ENCODE measurements around the gene PEX11G. TPM values are rescaled to one million over a fixed set of nuclear protein-coding genes. Genes with fewer than 3 reads are reported as not detected.

PEX11G gene
- 1.4 and 1.5 TPM in 2 replicates for total RNA-seq

- peak; percentile 92 for DNase-seq (ENCODE audit: low spot score)
- H3K27ac Mint-ChIP-seq = peak within 1 kb of the TSS; percentile 95
- H3K4me1 Mint-ChIP-seq (ENCODE audit: low read depth) = peaks cover 35% of the 10 kb centered on the region
- H3K9me3 Mint-ChIP-seq = no peaks in the 10 kb centered on the region
- H3K27me3 Mint-ChIP-seq (ENCODE audit: insufficient read depth) = no peaks in the 10 kb centered on the region
- intact Hi-C loops (cut with micrococcal nuclease) = loop anchor here (1.0 kb wide), 1 partner anchor 310 kb away; no protein-coding TSS in a partner anchor
- peak within 1 kb of the TSS; percentile 84 for H3K4me3 Mint-ChIP-seq
- peaks cover 5% of the 10 kb centered on the region for H3K36me3 Mint-ChIP-seq (ENCODE audit: low read depth)
These were observed at the start of gene PEX11G for GRCh38 chr19:7488736-7489353. TSS of gene PEX11G (minus strand) at chr19:7489035. CDS start at chr19:7489010, 25 bp downstream.

- H3K27me3 Mint-ChIP-seq (ENCODE audit: insufficient read depth) = no peaks in the 10 kb centered on the region
- H3K9me3 Mint-ChIP-seq = no peaks in the 10 kb centered on the region
- intact Hi-C loops (cut with micrococcal nuclease) = loop anchor here (1.0 kb wide), 4 partner anchors 93 to 293 kb away; partner anchors contain the start of genes PET100, TRAPPC5 and XAB2
- H3K27ac Mint-ChIP-seq = peak overlapping the region; percentile 92
- DNase-seq (ENCODE audit: low spot score) = no peak
- peaks cover 18% of the 10 kb centered on the region for H3K36me3 Mint-ChIP-seq (ENCODE audit: low read depth)
- H3K4me3 Mint-ChIP-seq = peak overlapping the region; percentile 95
- peaks cover 14% of the 10 kb centered on the region for H3K4me1 Mint-ChIP-seq (ENCODE audit: low read depth)
These were observed 47.3 kb upstream of the PEX11G start for GRCh38 chr19:7535998-7536695.

GRCh38 chr19:7535047-7535997 is 46.5 kb upstream of the PEX11G start, which contains the start of gene PNPLA6:
TSS of gene PNPLA6 (plus strand) at chr19:7535717. CDS start at chr19:7535789, 72 bp downstream.
- Mint-ChIP-seq H3K4me1 (ENCODE audit: low read depth) (peaks cover 14% of the 10 kb centered on the region), H3K9me3 (no peaks in the 10 kb centered on the region), H3K27me3 (ENCODE audit: insufficient read depth) (no peaks in the 10 kb centered on the region), H3K27ac (peak within 1 kb of the TSS; percentile 92), H3K4me3 (peak within 1 kb of the TSS; percentile 95), H3K36me3 (ENCODE audit: low read depth) (peaks cover 17% of the 10 kb centered on the region)
- peak; percentile 91 for DNase-seq (ENCODE audit: low spot score)
- intact Hi-C loops (cut with micrococcal nuclease) = loop anchor here (1.0 kb wide), 4 partner anchors 94 to 294 kb away; partner anchors contain the start of genes PET100, TRAPPC5 and XAB2

- no peaks in the 10 kb centered on the region for H3K9me3 Mint-ChIP-seq
- intact Hi-C loops (cut with micrococcal nuclease) = loop anchor here (1.0 kb wide), 6 partner anchors 12 to 295 kb away; partner anchors contain the start of genes MCOLN1, PET100, TRAPPC5 and XAB2
- no peaks in the 10 kb centered on the region for H3K27me3 Mint-ChIP-seq (ENCODE audit: insufficient read depth)
- H3K27ac Mint-ChIP-seq = peak overlapping the region; percentile 86
- DNase-seq (ENCODE audit: low spot score) = no peak
- peaks cover 14% of the 10 kb centered on the region for H3K36me3 Mint-ChIP-seq (ENCODE audit: low read depth)
- peaks cover 14% of the 10 kb centered on the region for H3K4me1 Mint-ChIP-seq (ENCODE audit: low read depth)
- peak overlapping the region; percentile 95 for H3K4me3 Mint-ChIP-seq
These were observed 45.8 kb upstream of the PEX11G start for GRCh38 chr19:7534531-7535046.

GRCh38 chr19:7533925-7534480 is 45.2 kb upstream of the PEX11G start:
- Mint-ChIP-seq H3K9me3 (no peaks in the 10 kb centered on the region), H3K36me3 (ENCODE audit: low read depth) (peaks cover 16% of the 10 kb centered on the region), H3K4me3 (peak overlapping the region; percentile 95), H3K4me1 (ENCODE audit: low read depth) (peaks cover 14% of the 10 kb centered on the region), H3K27ac (peak overlapping the region; percentile 86), H3K27me3 (ENCODE audit: insufficient read depth) (no peaks in the 10 kb centered on the region)
- intact Hi-C loops (cut with micrococcal nuclease) = loop anchor here (1.0 kb wide), 2 partner anchors 12 to 42 kb away; partner anchors contain the start of gene MCOLN1
- DNase-seq (ENCODE audit: low spot score) = peak; percentile 77

- H3K36me3 Mint-ChIP-seq (ENCODE audit: low read depth) = peaks cover 13% of the 10 kb centered on the region
- peaks cover 14% of the 10 kb centered on the region for H3K4me1 Mint-ChIP-seq (ENCODE audit: low read depth)
- H3K9me3 Mint-ChIP-seq = no peaks in the 10 kb centered on the region
- H3K27me3 Mint-ChIP-seq (ENCODE audit: insufficient read depth) = no peaks in the 10 kb centered on the region
- H3K27ac Mint-ChIP-seq = peak overlapping the region; percentile 72
- peak overlapping the region; percentile 95 for H3K4me3 Mint-ChIP-seq
- no peak for DNase-seq (ENCODE audit: low spot score)
- intact Hi-C loops (cut with micrococcal nuclease) = no loop called here
These were observed 44.5 kb upstream of the PEX11G start for GRCh38 chr19:7533281-7533885.

GRCh38 chr19:7529610-7530490 is 41.0 kb upstream of the PEX11G start:
- Mint-ChIP-seq H3K4me3 (no peak overlapping the region), H3K9me3 (no peaks in the 10 kb centered on the region), H3K4me1 (ENCODE audit: low read depth) (no peaks in the 10 kb centered on the region), H3K36me3 (ENCODE audit: low read depth) (peaks cover 6% of the 10 kb centered on the region), H3K27ac (no peak overlapping the region), H3K27me3 (ENCODE audit: insufficient read depth) (no peaks in the 10 kb centered on the region)
- intact Hi-C loops (cut with micrococcal nuclease) = no loop called here
- no peak for DNase-seq (ENCODE audit: low spot score)

- intact Hi-C loops (cut with micrococcal nuclease) = no loop called here
- no peaks in the 10 kb centered on the region for H3K4me1 Mint-ChIP-seq (ENCODE audit: low read depth)
- no peaks in the 10 kb centered on the region for H3K27me3 Mint-ChIP-seq (ENCODE audit: insufficient read depth)
- no peaks in the 10 kb centered on the region for H3K9me3 Mint-ChIP-seq
- no peak overlapping the region for H3K27ac Mint-ChIP-seq
- H3K36me3 Mint-ChIP-seq (ENCODE audit: low read depth) = peaks cover 6% of the 10 kb centered on the region
- H3K4me3 Mint-ChIP-seq = no peak overlapping the region
- no peak for DNase-seq (ENCODE audit: low spot score)
These were observed 40.4 kb upstream of the PEX11G start for GRCh38 chr19:7529246-7529600.

- H3K27me3 Mint-ChIP-seq (ENCODE audit: insufficient read depth) = no peaks in the 10 kb centered on the region
These were observed 39.8 kb upstream of the PEX11G start for GRCh38 chr19:7528522-7529245.

GRCh38 chr19:7528192-7528519 is 39.3 kb upstream of the PEX11G start:
- H3K4me3 Mint-ChIP-seq = no peak overlapping the region
- no peaks in the 10 kb centered on the region for H3K27me3 Mint-ChIP-seq (ENCODE audit: insufficient read depth)

More at GRCh38 chr19:7528522-7529245, 39.8 kb upstream of the PEX11G start:
- Mint-ChIP-seq H3K36me3 (ENCODE audit: low read depth) (peaks cover 6% of the 10 kb centered on the region), H3K9me3 (no peaks in the 10 kb centered on the region), H3K4me1 (ENCODE audit: low read depth) (no peaks in the 10 kb centered on the region), H3K4me3 (no peak overlapping the region), H3K27ac (no peak overlapping the region)
- no peak for DNase-seq (ENCODE audit: low spot score)
- intact Hi-C loops (cut with micrococcal nuclease) = no loop called here

More at GRCh38 chr19:7528192-7528519, 39.3 kb upstream of the PEX11G start:
- H3K27ac Mint-ChIP-seq = no peak overlapping the region
- H3K4me1 Mint-ChIP-seq (ENCODE audit: low read depth) = no peaks in the 10 kb centered on the region
- H3K36me3 Mint-ChIP-seq (ENCODE audit: low read depth) = peaks cover 6% of the 10 kb centered on the region
- H3K9me3 Mint-ChIP-seq = no peaks in the 10 kb centered on the region
- intact Hi-C loops (cut with micrococcal nuclease) = no loop called here
- no peak for DNase-seq (ENCODE audit: low spot score)
